Activated T-cell treated with anti-CD3 and anti-CD28 coated beads, Interleukin-2, amount 50 U/mL, for 72 hours (primary cell): Measurements from ENCODE around the gene C9orf152. TPM values are rescaled to one million over a fixed set of nuclear protein-coding genes. Genes with fewer than 3 reads are reported as not detected.

Source experiments
- ATAC-seq, 2 donors: fragments of 150-1000 bp; cut with Tn5 transposase; replicated peaks in 1 of 2; 2 replicates each; pipeline ENCODE4 v1.10.0; 2021; ENCODE audit warnings: moderate library complexity in 2 of 2, mild to moderate bottlenecking in 1 of 2
- DNase-seq, 2 donors: peaks; one replicate each; pipeline ENCODE4 v3.0.0; 2021 to 2022; ENCODE audit warnings: mixed read lengths in 1 of 2
- H3K27ac Mint-ChIP-seq: one replicate; pipeline ENCODE4 v1.8.0; 2022; ENCODE audit warnings: mild to moderate bottlenecking, moderate library complexity, mixed read lengths
- H3K27me3 Mint-ChIP-seq: one replicate; pipeline ENCODE4 v1.8.0; 2022; ENCODE audit warnings: low read depth, mixed read lengths
- H3K36me3 Mint-ChIP-seq, 2 donors: one replicate each; pipeline ENCODE4 v1.8.0; 2022; ENCODE audit warnings: mixed read lengths in 2 of 2, mild to moderate bottlenecking in 1 of 2; ENCODE audit not compliant: insufficient read depth in 2 of 2
- H3K4me1 Mint-ChIP-seq: one replicate; pipeline ENCODE4 v1.8.0; 2022; ENCODE audit warnings: low read depth, mixed read lengths
- H3K4me3 Mint-ChIP-seq, 2 donors: one replicate each; pipeline ENCODE4 v1.8.0; 2022; ENCODE audit warnings: mild to moderate bottlenecking in 2 of 2, mixed read lengths in 2 of 2, moderate library complexity in 2 of 2
- H3K9me3 Mint-ChIP-seq, 2 donors: one replicate each; pipeline ENCODE4 v1.8.0; 2022; ENCODE audit warnings: mixed read lengths in 2 of 2
- total RNA-seq, 2 donors: library from RNA; stranded (reverse); gene quantifications; one replicate each; pipeline ENCODE4 v1.2.3, GENCODE V29; 2022

The C9orf152 gene
- total RNA-seq, 2 donors from 2014 or later: not detected

DNA sequence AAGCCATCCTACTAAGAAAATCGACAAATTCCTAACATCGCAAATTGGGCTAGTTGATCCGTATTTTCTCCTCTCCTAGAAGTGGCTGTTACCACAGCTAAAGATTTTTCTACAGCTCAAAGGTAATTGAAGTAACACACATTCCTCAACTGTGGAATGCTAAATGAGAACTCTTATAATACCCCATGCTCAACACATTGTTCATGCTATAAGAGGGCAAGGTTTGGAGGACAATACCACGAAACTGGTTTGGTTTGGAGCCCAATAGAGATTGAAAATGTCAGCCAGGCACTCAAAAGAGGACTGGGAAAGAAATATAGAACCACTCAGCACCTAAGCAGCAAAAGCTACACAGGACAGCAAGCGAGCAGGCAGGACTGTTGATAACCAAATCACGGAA is 38.3 kb upstream of the C9orf152 start:
- Mint-ChIP-seq H3K27me3 (no peaks in the 10 kb centered on the region), H3K9me3 (no peaks in the 10 kb centered on the region), H3K27ac (no peak overlapping the region), H3K4me1 (peaks cover 12% of the 10 kb centered on the region), H3K4me3 (no peak overlapping the region), H3K36me3 (peaks cover 7 to 23% of the 10 kb centered on the region in 2 donors)
- ATAC-seq (no peak), DNase-seq (no peak)

DNA sequence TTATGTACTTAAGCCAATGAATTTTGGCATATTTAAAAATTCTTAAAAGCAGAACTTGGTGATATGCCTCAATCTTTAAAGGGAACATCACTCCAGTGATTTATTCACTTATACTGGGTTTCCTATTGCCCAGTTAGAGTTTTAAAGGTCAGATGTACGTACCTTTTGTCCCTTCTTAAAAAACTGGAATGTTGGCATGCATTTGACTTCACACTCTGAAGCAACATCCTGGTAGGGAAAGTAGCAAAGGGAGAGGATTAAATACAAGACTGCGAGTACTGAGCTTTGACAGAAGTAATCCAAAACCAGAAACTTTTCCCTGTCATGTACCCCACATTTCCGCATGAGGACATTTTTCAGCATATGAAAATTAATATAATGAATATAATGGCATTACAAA is 36.7 kb upstream of the C9orf152 start:
- Mint-ChIP-seq H3K27me3 (no peaks in the 10 kb centered on the region), H3K9me3 (no peaks in the 10 kb centered on the region), H3K4me3 (no peak overlapping the region), H3K36me3 (peaks cover 7 to 20% of the 10 kb centered on the region in 2 donors), H3K27ac (no peak overlapping the region), H3K4me1 (peaks cover 6% of the 10 kb centered on the region)
- ATAC-seq: no peak
- no peak for DNase-seq

DNA sequence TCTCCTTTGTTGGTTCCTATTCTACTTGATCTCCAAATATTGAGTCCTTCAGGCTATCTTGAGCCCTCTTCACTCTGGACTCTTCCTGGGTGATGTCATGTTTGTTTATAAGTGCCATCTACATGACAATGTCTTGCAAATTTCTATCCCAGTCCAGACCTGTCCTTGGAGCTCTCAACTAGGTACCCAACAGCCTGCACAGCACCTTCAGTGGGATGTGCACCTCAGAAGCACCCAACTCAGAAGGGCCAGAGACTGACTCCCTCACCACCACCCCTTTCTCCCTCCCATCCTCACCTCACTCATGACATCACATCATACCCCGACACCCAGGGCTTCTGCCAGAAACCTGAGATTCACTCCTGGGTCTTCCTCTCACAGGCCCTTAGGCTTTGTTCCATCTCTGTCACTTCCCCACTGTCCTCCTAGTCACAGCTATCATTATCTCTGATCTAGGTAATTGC is 33.9 kb upstream of the C9orf152 start:
- H3K9me3 Mint-ChIP-seq: no peaks in the 10 kb centered on the region
- H3K27ac Mint-ChIP-seq: no peak overlapping the region
- H3K36me3 Mint-ChIP-seq: peaks cover 4 to 15% of the 10 kb centered on the region in 2 donors
- ATAC-seq: peak in 1 of 2 donors; percentile 25
- DNase-seq: no peak
- no peaks in the 10 kb centered on the region for H3K4me1 Mint-ChIP-seq
- H3K27me3 Mint-ChIP-seq: no peaks in the 10 kb centered on the region
- H3K4me3 Mint-ChIP-seq: no peak overlapping the region

- H3K36me3 Mint-ChIP-seq: peaks cover 4 to 9% of the 10 kb centered on the region in 2 donors
- no peaks in the 10 kb centered on the region for H3K27me3 Mint-ChIP-seq
- no peak overlapping the region for H3K27ac Mint-ChIP-seq
- ATAC-seq (peak; percentile 10 to 35), DNase-seq (no peak)
- no peaks in the 10 kb centered on the region for H3K9me3 Mint-ChIP-seq
- no peaks in the 10 kb centered on the region for H3K4me1 Mint-ChIP-seq
- H3K4me3 Mint-ChIP-seq: no peak overlapping the region
Observed at GRCh38 chr9:110241260-110241857, 33.4 kb upstream of the C9orf152 start.

- DNase-seq: no peak
- no peak overlapping the region for H3K4me3 Mint-ChIP-seq
- H3K4me1 Mint-ChIP-seq: no peaks in the 10 kb centered on the region
- no peaks in the 10 kb centered on the region for H3K9me3 Mint-ChIP-seq
- no peak overlapping the region for H3K27ac Mint-ChIP-seq
- peaks cover 5 to 6% of the 10 kb centered on the region in 2 donors for H3K36me3 Mint-ChIP-seq
- ATAC-seq: peak in 1 of 2 donors; percentile 6
- no peaks in the 10 kb centered on the region for H3K27me3 Mint-ChIP-seq
Observed at GRCh38 chr9:110240198-110240597, 32.2 kb upstream of the C9orf152 start.

DNA sequence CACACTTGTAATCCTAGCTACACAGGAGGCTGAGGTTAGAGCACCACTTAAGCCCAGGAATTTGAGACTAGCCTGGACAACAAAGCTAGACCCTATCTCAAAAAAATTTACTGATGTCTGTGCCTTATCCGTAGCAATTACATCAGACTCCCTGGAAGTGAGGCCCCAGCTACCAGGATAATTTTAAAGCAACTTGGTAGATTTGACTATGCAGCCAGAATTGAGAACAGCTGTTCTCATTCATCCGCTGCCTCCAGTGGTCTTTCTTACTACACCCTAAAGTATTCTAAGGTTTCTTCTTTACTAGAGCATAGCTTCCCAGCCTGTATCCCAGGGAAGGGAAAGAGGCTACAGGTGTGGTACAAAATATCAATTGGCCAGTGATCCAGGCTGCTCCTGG is 20.4 kb upstream of the C9orf152 start:
- Mint-ChIP-seq H3K4me3 (no peak overlapping the region), H3K4me1 (no peaks in the 10 kb centered on the region), H3K27me3 (no peaks in the 10 kb centered on the region), H3K27ac (no peak overlapping the region), H3K9me3 (no peaks in the 10 kb centered on the region), H3K36me3 (peaks cover 1 to 4% of the 10 kb centered on the region in 2 donors)
- no peak for DNase-seq
- ATAC-seq: no peak

DNA sequence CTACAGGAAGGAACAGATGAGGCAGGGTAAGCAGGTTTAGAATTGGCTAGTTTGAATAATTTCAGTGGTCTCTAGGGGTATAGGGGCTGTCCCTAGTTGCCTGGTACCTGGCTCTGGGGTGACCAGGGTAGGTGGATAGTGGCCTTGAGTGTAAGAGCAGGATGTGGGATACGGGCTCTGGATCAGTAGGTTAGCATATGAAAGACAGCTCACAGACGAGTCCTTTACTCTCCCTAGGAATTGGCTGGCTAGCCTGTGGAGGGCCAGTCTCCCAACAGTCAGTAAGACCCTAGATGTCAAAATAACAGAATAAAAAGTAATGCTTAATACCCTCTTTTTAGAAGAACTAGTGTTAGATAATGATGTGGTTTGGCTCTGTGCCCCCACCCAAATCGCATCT is 16.6 kb upstream of the C9orf152 start:
- no peaks in the 10 kb centered on the region for H3K36me3 Mint-ChIP-seq
- H3K27me3 Mint-ChIP-seq: no peaks in the 10 kb centered on the region
- ATAC-seq (no peak), DNase-seq (no peak)
- H3K4me3 Mint-ChIP-seq: no peak overlapping the region
- H3K9me3 Mint-ChIP-seq: no peaks in the 10 kb centered on the region
- no peak overlapping the region for H3K27ac Mint-ChIP-seq
- H3K4me1 Mint-ChIP-seq: no peaks in the 10 kb centered on the region

GRCh38 chr9:110220809-110221208 is 12.8 kb upstream of the C9orf152 start:
- Mint-ChIP-seq H3K36me3 (no peaks in the 10 kb centered on the region), H3K4me3 (no peak overlapping the region), H3K27ac (no peak overlapping the region), H3K27me3 (peaks cover 5% of the 10 kb centered on the region), H3K9me3 (no peaks in the 10 kb centered on the region), H3K4me1 (no peaks in the 10 kb centered on the region)
- ATAC-seq (no peak), DNase-seq (no peak)

DNA sequence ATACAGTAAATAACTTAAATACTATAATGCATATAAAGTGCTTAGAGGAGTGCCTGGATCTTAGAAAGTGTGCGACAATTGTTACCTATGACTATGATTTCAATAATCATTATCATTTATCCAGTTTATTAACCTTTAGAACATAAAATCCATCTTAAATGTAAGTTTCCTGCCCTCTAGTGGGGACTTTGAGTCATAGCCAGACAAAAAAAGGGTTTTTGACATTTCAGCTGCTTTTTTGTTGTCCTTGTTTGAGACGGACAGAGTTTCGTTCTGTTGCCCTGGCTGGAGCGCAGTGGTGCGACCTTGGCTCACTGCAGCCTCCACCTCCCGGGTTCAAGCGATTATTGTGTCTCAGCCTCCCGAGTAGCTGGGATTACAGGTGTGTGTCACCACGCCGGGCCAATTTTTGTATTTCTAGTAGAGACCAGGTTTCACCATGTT is 9.7 kb upstream of the C9orf152 start:
- no peak overlapping the region for H3K27ac Mint-ChIP-seq
- H3K27me3 Mint-ChIP-seq: peaks cover 5% of the 10 kb centered on the region
- no peak for ATAC-seq
- no peaks in the 10 kb centered on the region for H3K4me1 Mint-ChIP-seq
- DNase-seq: peak in 1 of 2 donors; percentile 11
- H3K36me3 Mint-ChIP-seq: no peaks in the 10 kb centered on the region
- H3K4me3 Mint-ChIP-seq: no peak overlapping the region
- H3K9me3 Mint-ChIP-seq: no peaks in the 10 kb centered on the region

GRCh38 chr9:110214586-110215355 is 6.8 kb upstream of the C9orf152 start:
- ATAC-seq: no peak
- no peak overlapping the region for H3K4me3 Mint-ChIP-seq
- peaks cover 0 to 2% of the 10 kb centered on the region in 2 donors for H3K9me3 Mint-ChIP-seq
- no peaks in the 10 kb centered on the region for H3K4me1 Mint-ChIP-seq
- no peak for DNase-seq
- peaks cover 5% of the 10 kb centered on the region for H3K27me3 Mint-ChIP-seq
- H3K27ac Mint-ChIP-seq: no peak overlapping the region
- H3K36me3 Mint-ChIP-seq: no peaks in the 10 kb centered on the region

DNA sequence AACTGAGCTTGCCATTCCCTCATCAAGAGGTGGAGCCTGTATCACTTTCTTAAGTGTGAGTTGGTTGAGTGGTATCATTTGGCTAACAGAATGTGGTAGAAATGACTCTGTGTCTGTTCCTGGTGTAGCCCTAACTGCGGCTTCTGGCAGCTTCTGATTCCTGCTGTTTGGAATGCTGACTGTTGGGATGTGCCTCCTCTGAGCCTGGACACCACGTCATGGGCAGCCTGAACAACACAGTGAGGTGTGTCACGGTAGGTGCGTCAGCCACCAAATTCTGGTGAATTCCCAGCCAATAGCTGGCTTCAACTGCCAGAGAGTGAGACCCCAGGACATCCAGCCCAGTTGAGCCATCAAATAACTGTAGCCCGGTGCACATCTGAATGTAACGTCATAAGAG is 6.1 kb upstream of the C9orf152 start:
- Mint-ChIP-seq H3K4me3 (no peak overlapping the region), H3K9me3 (peaks cover 0 to 2% of the 10 kb centered on the region in 2 donors), H3K27ac (no peak overlapping the region), H3K27me3 (peaks cover 5% of the 10 kb centered on the region), H3K4me1 (no peaks in the 10 kb centered on the region), H3K36me3 (no peaks in the 10 kb centered on the region)
- no peak for ATAC-seq
- no peak for DNase-seq

DNA sequence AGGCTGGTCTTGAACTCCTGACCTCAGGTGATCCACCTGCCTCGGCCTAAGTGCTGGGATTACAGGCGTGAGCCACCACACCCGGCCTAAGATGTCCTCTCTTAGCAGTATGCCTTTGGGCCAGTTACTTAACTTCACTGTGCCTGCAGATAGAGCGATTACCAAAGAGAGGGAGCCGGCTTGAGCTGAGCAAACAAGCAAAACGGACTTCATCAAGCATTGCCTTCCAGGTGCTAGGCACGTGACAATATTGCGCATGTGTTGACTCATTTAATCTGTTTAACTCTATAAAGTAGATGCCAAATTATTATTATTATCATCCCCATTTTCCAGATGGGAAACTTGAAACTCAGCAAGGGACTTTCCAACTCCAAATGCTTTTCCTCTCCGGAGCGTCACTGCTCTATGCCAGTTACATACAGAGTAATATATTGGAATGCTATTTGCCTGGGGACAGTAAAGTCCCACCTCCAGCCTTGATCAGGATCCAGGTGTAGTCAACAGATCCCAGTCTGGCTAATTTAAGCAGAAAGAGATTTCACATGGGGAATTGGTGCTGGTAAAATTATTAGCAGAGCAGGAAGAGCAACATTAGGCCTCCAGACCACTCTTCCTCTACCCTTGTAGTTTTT is 5.6 kb upstream of the C9orf152 start:
- H3K4me3 Mint-ChIP-seq: no peak overlapping the region
- ATAC-seq (no peak), DNase-seq (no peak)
- no peaks in the 10 kb centered on the region for H3K4me1 Mint-ChIP-seq
- no peaks in the 10 kb centered on the region for H3K36me3 Mint-ChIP-seq
- H3K27ac Mint-ChIP-seq: no peak overlapping the region
- H3K27me3 Mint-ChIP-seq: peaks cover 7% of the 10 kb centered on the region
- H3K9me3 Mint-ChIP-seq: peaks cover 0 to 2% of the 10 kb centered on the region in 2 donors

GRCh38 chr9:110207071-110207641 is 803 bp downstream of the C9orf152 start:
- Mint-ChIP-seq H3K4me3 (no peak overlapping the region), H3K36me3 (no peaks in the 10 kb centered on the region), H3K27ac (no peak overlapping the region), H3K4me1 (no peaks in the 10 kb centered on the region), H3K27me3 (peaks cover 31% of the 10 kb centered on the region), H3K9me3 (no peaks in the 10 kb centered on the region)
- DNase-seq: no peak
- no peak for ATAC-seq
